Caco-2 (cell line): ENCODE data around the gene LDLR. TPM values are rescaled to one million over a fixed set of nuclear protein-coding genes. Genes with fewer than 3 reads are reported as not detected.
A peak's percentile ranks its signal among the peaks of the same experiment; 100 is the strongest.
"Not testable (repeated sequence)": the region's sequence is repeated elsewhere in the genome, so short reads cannot be mapped to it uniquely, and the experiment has no call there.

ENCODE experiments used
- BruUV-seq: library from RNA; stranded (reverse); fragments of 400-500 nt; replicated peaks from 2 replicates; lab custom pipeline; 2021; lab: Mats Ljungman, UMichigan
- CTCF ChIA-PET: fragments of 300-600 bp; sonication (Branson Sonifier 250); formaldehyde crosslinking; loops from one replicate; lab custom pipeline; 2022; ENCODE audit warnings: antibody characterized with exemption; lab: Charles Lee
- POLR2A ChIA-PET: fragments of 300-600 bp; sonication (Branson Sonifier 250); formaldehyde crosslinking; loops from one replicate; lab custom pipeline; 2022; ENCODE audit warnings: antibody characterized with exemption; lab: Charles Lee
- DNase-seq, 2 experiments: peaks; one replicate each; pipeline versions ENCODE4 v3.0.0 to v3.0.0-alpha.2; 2020 to 2022
- H3K27me3 ChIP-seq: replicated peaks from 2 replicates; pipeline ENCODE4 v1.6.0; 2011; ENCODE audit warnings: low read length; ENCODE audit not compliant: control insufficient read depth, insufficient read depth
- H3K36me3 ChIP-seq: 2 replicates; pipeline ENCODE4 v1.5.1; 2011; ENCODE audit warnings: low read length; ENCODE audit not compliant: control insufficient read depth, insufficient read depth
- H3K4me1 ChIP-seq: fragments of 250-450 bp; sonication (Bioruptor Pico); 2 replicates; pipeline ENCODE4 v1.5.1; 2020; ENCODE audit warnings: mild to moderate bottlenecking
- H3K4me3 ChIP-seq: 2 replicates; pipeline ENCODE4 v1.5.1; 2011; ENCODE audit warnings: low read depth, mild to moderate bottlenecking, control low read depth, low read length
- H3K9me3 ChIP-seq: fragments of 250-450 bp; sonication (Bioruptor Pico); 2 replicates; pipeline ENCODE4 v1.5.1; 2020; ENCODE audit warnings: mild to moderate bottlenecking, moderate library complexity
- H3K27ac Mint-ChIP-seq: one replicate; pipeline ENCODE4 v1.8.0; 2022; ENCODE audit warnings: mixed read lengths; ENCODE audit not compliant: unreplicated experiment
- H3K27me3 Mint-ChIP-seq: one replicate; pipeline ENCODE4 v1.8.0; 2022; ENCODE audit warnings: mixed read lengths; ENCODE audit not compliant: insufficient read depth, unreplicated experiment
- H3K36me3 Mint-ChIP-seq: one replicate; pipeline ENCODE4 v1.8.0; 2022; ENCODE audit warnings: mild to moderate bottlenecking, mixed read lengths; ENCODE audit not compliant: insufficient read depth, unreplicated experiment
- H3K4me1 Mint-ChIP-seq: one replicate; pipeline ENCODE4 v1.8.0; 2022; ENCODE audit warnings: low read depth, mixed read lengths; ENCODE audit not compliant: unreplicated experiment
- H3K4me3 Mint-ChIP-seq: one replicate; pipeline ENCODE4 v1.8.0; 2022; ENCODE audit warnings: mild to moderate bottlenecking, moderate library complexity, mixed read lengths; ENCODE audit not compliant: unreplicated experiment
- H3K9me3 Mint-ChIP-seq: one replicate; pipeline ENCODE4 v1.8.0; 2022; ENCODE audit warnings: mixed read lengths; ENCODE audit not compliant: unreplicated experiment
- CTCF ChIP-seq, 2 experiments: fragments of 200-600 bp in 1 of 2; IDR thresholded peaks; 1 replicate in 1 of 2; 2 replicates in 1 of 2; pipeline versions ENCODE4 v1.5.1 to v1.8.0; 2011 to 2022; ENCODE audit warnings: antibody characterized with exemption in 1 of 2, control low read depth in 1 of 2, inconsistent platforms in 1 of 2, low read depth in 1 of 2, low read length in 1 of 2, mild to moderate bottlenecking in 1 of 2, moderate library complexity in 1 of 2; ENCODE audit not compliant: insufficient read depth in 1 of 2, severe bottlenecking in 1 of 2, unreplicated experiment in 1 of 2
- intact Hi-C: fragments of 100-400 bp; cut with micrococcal nuclease; formaldehyde crosslinking; loops from one replicate; pipeline ENCODE4 v1.10.0; 2022; ENCODE audit not compliant: unreplicated experiment
- total RNA-seq: library from RNA; stranded (reverse); gene quantifications from 2 replicates; pipeline ENCODE4 v1.2.3, GENCODE V29; 2022

Gene LDLR
- total RNA-seq, 1 experiment from 2014 or later: 68.9 TPM

- Mint-ChIP-seq H3K4me1 (no peaks in the 10 kb centered on the region), H3K4me3 (peak overlapping the region; percentile 90), H3K36me3 (peaks cover 47% of the 10 kb centered on the region), H3K27ac (peak overlapping the region; percentile 99), H3K9me3 (no peaks in the 10 kb centered on the region), H3K27me3 (no peaks in the 10 kb centered on the region)
- ChIA-PET POLR2A (interaction anchor here (0.6 to 1.3 kb wide), 3 partner anchors 21 to 210 kb away, joined by 3 to 4 read pairs (median 3); no protein-coding TSS in a partner anchor), CTCF (interaction anchor here (0.6 to 1.9 kb wide), 6 partner anchors 37 to 708 kb away, joined by 3 to 7 read pairs (median 4); partner anchors contain the start of gene TYK2)
- Histone ChIP-seq H3K36me3 (peaks cover 7% of the 10 kb centered on the region), H3K4me1 (peaks cover 27% of the 10 kb centered on the region), H3K9me3 (no peaks in the 10 kb centered on the region), H3K27me3 (no peaks in the 10 kb centered on the region), H3K4me3 (peak overlapping the region; percentile 87)
- DNase-seq: no peak
- no peak for TF ChIP-seq CTCF (IDR thresholded peaks at IDR 0.05; ENCODE audit: insufficient read depth in 1 of 2, low read depth in 1 of 2, low read length in 1 of 2, severe bottlenecking in 1 of 2, unreplicated experiment in 1 of 2)
- intact Hi-C loops: no loop called here
- TSS peak; percentile 68 for BruUV-seq
Measured at GRCh38 chr19:11088506-11089253, 583 bp upstream of the LDLR start.

GRCh38 chr19:11090014-11090263 lies 676 bp downstream of the LDLR start:
- not testable (repeated sequence) for BruUV-seq, H3K9me3 Mint-ChIP-seq, H3K36me3 ChIP-seq, H3K4me1 Mint-ChIP-seq, H3K27me3 Mint-ChIP-seq, H3K27me3 ChIP-seq, H3K9me3 ChIP-seq, DNase-seq
- POLR2A ChIA-PET: interaction anchor here (0.5 to 1.3 kb wide), 2 partner anchors 33 to 211 kb away, joined by 3 to 4 read pairs; no protein-coding TSS in a partner anchor
- Mint-ChIP-seq H3K4me3 (peak overlapping the region; percentile 90), H3K27ac (peak overlapping the region; percentile 99), H3K36me3 (peaks cover 60% of the 10 kb centered on the region)
- CTCF ChIA-PET: interaction anchor here (1.2 to 1.9 kb wide), 3 partner anchors 36 to 373 kb away, joined by 3 to 7 read pairs (median 6); partner anchors contain the start of gene DNM2
- intact Hi-C loops: loop anchor here (5.0 kb wide), 1 partner anchor 153 kb away; no protein-coding TSS in a partner anchor
- H3K4me1 ChIP-seq: peaks cover 40% of the 10 kb centered on the region
- peak overlapping the region; percentile 87 for H3K4me3 ChIP-seq

- Histone ChIP-seq H3K9me3 (no peaks in the 10 kb centered on the region), H3K4me3 (peak overlapping the region; percentile 87), H3K4me1 (peaks cover 42% of the 10 kb centered on the region), H3K27me3 (no peaks in the 10 kb centered on the region), H3K36me3 (peaks cover 9% of the 10 kb centered on the region)
- TF ChIP-seq CTCF (IDR thresholded peaks at IDR 0.05; ENCODE audit: insufficient read depth in 1 of 2, low read depth in 1 of 2, low read length in 1 of 2, severe bottlenecking in 1 of 2, unreplicated experiment in 1 of 2): no peak
- POLR2A ChIA-PET: interaction anchor here (0.5 kb wide), 1 partner anchor 32 kb away, joined by 4 read pairs; no protein-coding TSS in a partner anchor
- Mint-ChIP-seq H3K27ac (peak overlapping the region; percentile 99), H3K36me3 (peaks cover 65% of the 10 kb centered on the region), H3K4me1 (peaks cover 9% of the 10 kb centered on the region), H3K9me3 (no peaks in the 10 kb centered on the region), H3K4me3 (peak overlapping the region; percentile 90), H3K27me3 (no peaks in the 10 kb centered on the region)
- no TSS peak for BruUV-seq
- intact Hi-C loops: loop anchor here (5.0 kb wide), 1 partner anchor 153 kb away; no protein-coding TSS in a partner anchor
- CTCF ChIA-PET: interaction anchor here (1.2 to 1.9 kb wide), 3 partner anchors 36 to 373 kb away, joined by 3 to 7 read pairs (median 6); partner anchors contain the start of gene DNM2
- DNase-seq: peak; percentile 96 to 99
Measured at GRCh38 chr19:11090264-11090996, 1.2 kb downstream of the LDLR start.
